Stomach (tissue), 9 donors: ENCODE results near the gene PRKCZ. TPM values are rescaled to one million over a fixed set of nuclear protein-coding genes. Genes with fewer than 3 reads are reported as not detected.

Experiments
- DNase-seq, 2 donors: peaks; one replicate each; pipeline versions ENCODE4 v3.0.0 to v3.0.0-alpha.2; 2013 to 2019
- H3K27ac ChIP-seq, 5 donors: fragments of 200-600 bp in 4 of 5; sonication (generic) in 4 of 5; one replicate each; pipeline ENCODE4 v1.5.1; 2013 to 2019; ENCODE audit warnings: mild to moderate bottlenecking in 1 of 5, moderate library complexity in 1 of 5
- H3K27me3 ChIP-seq, 3 donors: fragments of 200-600 bp; sonication (generic); one replicate each; pipeline ENCODE4 v1.5.1; 2017 to 2019; ENCODE audit warnings: mixed run types in 1 of 3
- H3K36me3 ChIP-seq, 4 donors: fragments of 200-600 bp; sonication (generic); 1 replicate in 3 of 4; 2 replicates in 1 of 4; pipeline ENCODE4 v1.5.1; 2016 to 2019
- H3K4me1 ChIP-seq, 4 donors: fragments of 200-600 bp; sonication (generic); one replicate each; pipeline ENCODE4 v1.5.1; 2016 to 2019
- H3K4me3 ChIP-seq, 4 donors: fragments of 200-600 bp; sonication (generic) in 3 of 4; one replicate each; pipeline ENCODE4 v1.5.1; 2016 to 2019; ENCODE audit warnings: mild to moderate bottlenecking in 1 of 4
- H3K9me3 ChIP-seq, 4 donors: fragments of 200-600 bp; sonication (generic); one replicate each; pipeline ENCODE4 v1.5.1; 2016 to 2019
- CTCF ChIP-seq, 7 experiments: fragments of 450-650 bp in 4 of 7; fragments of 200-600 bp in 3 of 7; sonication (generic) in 3 of 7; IDR thresholded peaks; one replicate each; pipeline ENCODE4 v1.5.1; 2016 to 2019; ENCODE audit warnings: antibody characterized with exemption in 7 of 7, control low read depth in 2 of 7, mild to moderate bottlenecking in 1 of 7
- EP300 ChIP-seq: sonication (generic); formaldehyde crosslinking; IDR thresholded peaks from one replicate; pipeline ENCODE4 v1.6.1; 2017; ENCODE audit warnings: antibody characterized with exemption
- POLR2A ChIP-seq, 4 donors: fragments of 450-650 bp; IDR thresholded peaks; one replicate each; pipeline ENCODE4 v1.6.1; 2016; ENCODE audit warnings: antibody characterized with exemption in 4 of 4, control low read depth in 2 of 4, mild to moderate bottlenecking in 1 of 4, moderate library complexity in 1 of 4
- POLR2AphosphoS5 ChIP-seq, 3 donors: sonication (generic); formaldehyde crosslinking; IDR thresholded peaks; one replicate each; pipeline ENCODE4 v1.6.1; 2016; ENCODE audit warnings: antibody characterized with exemption in 3 of 3
- WGBS, 5 donors: extraction: QIAGEN DNeasy Blood & Tissue Kit in 3 of 5; methylation state at CpG; one replicate each; pipeline versions ENCODE4 v1.1.5 to v1.1.7; 2013 to 2018; 5-methylcytosine and 5-hydroxymethylcytosine counted together
- intact Hi-C: fragments of 100-400 bp; cut with DNase I; formaldehyde crosslinking; loops from one replicate; pipeline ENCODE4 v1.15.1; 2023; ENCODE audit warnings: low total_unique reads
- polyA plus RNA-seq, 3 donors: library from polyadenylated mRNA; stranded (reverse); fragments of 200-250 nt; gene quantifications; one replicate each; pipeline ENCODE4 v1.2.3, GENCODE V29; 2013
- total RNA-seq, 5 donors: library from RNA; depleted of rRNA; stranded (reverse); fragments of >200 nt; gene quantifications; one replicate each; pipeline versions ENCODE4 v1.1.0 to v1.2.3, GENCODE V29; 2014 to 2016
- donor health status: healthy with polysubstance abuse.
- donor health status: Bipolar disorder and iron deficiency.
- donor health status: healthy.

Gene PRKCZ
- total and polyA plus RNA-seq, 8 donors, result 11.1 to 55.8 (median 25.5) TPM

DNA sequence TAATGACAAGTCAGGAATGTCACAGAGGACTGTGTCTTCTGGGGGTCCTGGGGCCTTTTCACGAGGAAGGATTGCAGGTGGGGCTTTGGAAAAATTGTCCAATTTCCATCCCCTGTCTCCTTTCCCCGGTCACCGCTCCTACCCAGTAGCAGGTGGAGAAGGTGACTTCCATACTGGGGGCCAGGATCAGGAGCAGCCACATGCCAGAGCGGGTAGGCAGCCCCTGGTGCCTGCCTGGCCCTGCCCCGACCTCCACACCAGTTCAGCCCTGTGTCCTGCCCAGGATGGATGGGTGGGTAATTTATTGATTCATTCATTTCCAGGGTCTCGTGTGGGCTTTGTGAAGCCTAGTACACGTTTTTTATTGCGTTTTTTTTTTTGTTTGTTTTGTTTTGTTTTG is 51.7 kb downstream of the PRKCZ start:
- DNase-seq, result no peak
- intact Hi-C loops, result no loop called here
- Histone ChIP-seq H3K36me3 (peaks cover 0 to 21% (median 9%) of the 10 kb centered on the region in 4 donors), H3K4me1 (peaks cover 0 to 13% (median 0%) of the 10 kb centered on the region in 4 donors), H3K9me3 (peaks cover 0 to 17% (median 9%) of the 10 kb centered on the region in 4 donors), H3K27me3 (no peaks in the 10 kb centered on the region), H3K27ac (no peak overlapping the region), H3K4me3 (no peak overlapping the region)
- TF ChIP-seq POLR2A (IDR thresholded peaks at IDR 0.05) (no peak), EP300 (no peak), POLR2AphosphoS5 (IDR thresholded peaks at IDR 0.05) (no peak), CTCF (IDR thresholded peaks at IDR 0.05) (no peak)
- 83 to 93% (median 88%) methylated on average over 8 of the region's 8 CpGs for WGBS, 5 donors

DNA sequence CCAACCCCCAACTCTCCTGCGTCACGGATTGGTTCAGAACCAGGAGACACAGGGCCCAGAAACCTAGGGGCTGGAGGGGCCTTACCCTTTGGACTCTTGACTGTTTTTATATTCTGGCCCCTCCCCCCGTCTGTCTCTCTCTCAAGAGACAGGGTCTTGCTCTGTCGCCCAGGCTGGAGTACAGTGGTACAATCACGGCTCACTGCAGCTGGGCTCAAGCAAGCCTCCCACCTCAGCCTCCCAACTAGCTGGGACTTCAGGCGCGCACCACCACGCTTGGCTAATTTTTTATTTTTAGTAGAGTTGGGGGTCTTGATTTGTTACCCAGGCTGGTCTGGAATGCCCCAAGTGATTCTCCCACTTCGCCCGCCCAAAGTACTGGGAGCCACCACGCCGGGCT is 52.5 kb downstream of the PRKCZ start:
- WGBS, 5 donors, result 94 to 97% (median 96%) methylated on average over 12 of the region's 12 CpGs
- Histone ChIP-seq H3K9me3 (peaks cover 0 to 9% (median 3%) of the 10 kb centered on the region in 4 donors), H3K36me3 (peaks cover 0 to 18% (median 11%) of the 10 kb centered on the region in 4 donors), H3K4me1 (peaks cover 0 to 13% (median 0%) of the 10 kb centered on the region in 4 donors), H3K4me3 (no peak overlapping the region), H3K27ac (peak overlapping the region in 1 of 5 donors; percentile 12), H3K27me3 (no peaks in the 10 kb centered on the region)
- TF ChIP-seq POLR2AphosphoS5 (IDR thresholded peaks at IDR 0.05) (no peak), CTCF (IDR thresholded peaks at IDR 0.05) (no peak), EP300 (no peak), POLR2A (IDR thresholded peaks at IDR 0.05) (no peak)
- intact Hi-C loops, result no loop called here
- no peak for DNase-seq

- no peak for TF ChIP-seq POLR2AphosphoS5 (IDR thresholded peaks at IDR 0.05)
- no peak for TF ChIP-seq CTCF (IDR thresholded peaks at IDR 0.05)
- TF ChIP-seq EP300, result no peak
- no peak for TF ChIP-seq POLR2A (IDR thresholded peaks at IDR 0.05)
- DNase-seq, result peak in 1 of 2 donors; percentile 45
- H3K27ac ChIP-seq, result peak overlapping the region in 1 of 5 donors; percentile 12
These were observed 53.2 kb downstream of the PRKCZ start for GRCh38 chr1:2103266-2103900.

DNA sequence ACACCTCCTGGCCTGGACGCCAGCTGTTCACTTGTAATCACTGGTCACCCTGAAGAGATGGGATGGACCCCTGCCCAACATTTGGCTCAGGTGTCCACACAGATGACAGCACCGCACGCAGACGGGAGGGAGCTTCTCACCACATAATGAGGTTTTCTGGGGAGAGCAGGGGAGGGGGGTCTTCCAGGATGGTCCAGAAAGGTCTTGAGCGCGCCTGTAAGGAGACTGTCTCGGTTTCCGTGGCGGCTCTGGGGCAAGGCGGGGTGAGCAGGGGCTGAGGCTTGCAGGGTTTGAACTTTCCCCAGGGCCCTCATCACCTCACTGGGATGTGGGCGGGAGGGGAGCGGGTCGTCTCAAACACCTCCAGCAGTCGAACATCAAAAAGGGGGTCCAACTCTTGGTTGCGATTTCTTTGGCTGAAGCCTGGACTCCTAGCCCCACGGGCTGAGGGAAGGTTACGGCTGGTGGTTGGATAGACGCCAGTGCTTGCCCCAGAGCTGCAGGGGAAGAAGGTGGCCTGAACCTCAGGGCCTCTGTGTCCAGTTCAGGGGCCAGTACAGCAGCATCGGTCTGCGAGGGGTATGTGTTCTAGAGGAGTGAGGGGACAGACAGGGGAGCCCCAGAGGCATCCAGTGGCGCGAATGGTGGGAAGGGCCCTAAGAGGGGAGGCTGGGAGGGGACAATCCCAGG is 53.8 kb downstream of the PRKCZ start:
- no peaks in the 10 kb centered on the region for H3K9me3 ChIP-seq
- H3K4me1 ChIP-seq, result peaks cover 0 to 13% (median 0%) of the 10 kb centered on the region in 4 donors
- intact Hi-C loops, result no loop called here
- no peaks in the 10 kb centered on the region for H3K27me3 ChIP-seq
- 76 to 91% (median 84%) methylated on average over 21 to 22 of the region's 22 CpGs for WGBS, 5 donors
- H3K36me3 ChIP-seq, result peaks cover 0 to 12% (median 8%) of the 10 kb centered on the region in 4 donors
- no peak for DNase-seq
- TF ChIP-seq POLR2A (IDR thresholded peaks at IDR 0.05), result no peak
- no peak for TF ChIP-seq CTCF (IDR thresholded peaks at IDR 0.05)
- no peak for TF ChIP-seq EP300
- no peak for TF ChIP-seq POLR2AphosphoS5 (IDR thresholded peaks at IDR 0.05)
- H3K27ac ChIP-seq, result no peak overlapping the region
- no peak overlapping the region for H3K4me3 ChIP-seq

More at GRCh38 chr1:2103266-2103900, 53.2 kb downstream of the PRKCZ start:
- Histone ChIP-seq H3K9me3 (peaks cover 0 to 2% (median 1%) of the 10 kb centered on the region in 4 donors), H3K4me1 (peaks cover 0 to 13% (median 0%) of the 10 kb centered on the region in 4 donors), H3K36me3 (peaks cover 0 to 17% (median 11%) of the 10 kb centered on the region in 4 donors), H3K27me3 (no peaks in the 10 kb centered on the region), H3K4me3 (no peak overlapping the region)
- WGBS, 5 donors, result 74 to 86% (median 79%) methylated on average over 24 to 25 of the region's 25 CpGs
- intact Hi-C loops, result no loop called here
